Mammary epithelial cell (primary cell): Measurements from ENCODE around the gene LHFPL2.

Experiments used
- EZH2 ChIP-seq: IDR thresholded peaks from 2 replicates; pipeline ENCODE4 v1.6.1; 2012; ENCODE audit warnings: low read length, inconsistent platforms, borderline replicate concordance
- TF ChIP-seq, protein P1 (sequence below), 2 donors: IDR thresholded peaks in 1 of 2; conservative IDR thresholded peaks in 1 of 2; 2 replicates each; pipeline ENCODE4 v1.5.1; 2011 to 2012; ENCODE audit warnings: inconsistent platforms in 2 of 2, low read length in 2 of 2, mild to moderate bottlenecking in 2 of 2, control low read depth in 1 of 2, low read depth in 1 of 2; ENCODE audit not compliant: insufficient read depth in 1 of 2; ENCODE audit errors: extremely low read depth in 1 of 2

DNA sequence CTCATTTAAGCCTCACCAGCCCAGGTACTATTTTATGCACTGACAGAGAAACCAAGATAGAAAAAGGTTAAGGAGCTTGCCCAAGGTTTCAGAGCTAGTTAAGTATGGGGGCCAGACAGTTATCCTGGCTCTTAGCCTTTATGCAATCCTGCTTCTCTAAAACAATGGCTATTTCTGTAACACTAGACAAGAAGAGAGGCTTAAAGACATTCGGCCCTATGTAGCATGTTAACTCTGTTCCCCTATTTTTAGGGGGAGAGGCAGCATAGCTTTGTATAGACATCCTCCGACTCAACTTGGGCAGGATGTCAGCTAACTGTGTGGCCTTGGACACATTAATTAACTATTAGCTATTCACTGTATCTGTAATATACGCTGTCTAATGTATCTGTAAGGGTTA, 54.6 kb downstream of the LHFPL2 start:
- no peak for TF ChIP-seq EZH2
- TF ChIP-seq, protein P1, sequence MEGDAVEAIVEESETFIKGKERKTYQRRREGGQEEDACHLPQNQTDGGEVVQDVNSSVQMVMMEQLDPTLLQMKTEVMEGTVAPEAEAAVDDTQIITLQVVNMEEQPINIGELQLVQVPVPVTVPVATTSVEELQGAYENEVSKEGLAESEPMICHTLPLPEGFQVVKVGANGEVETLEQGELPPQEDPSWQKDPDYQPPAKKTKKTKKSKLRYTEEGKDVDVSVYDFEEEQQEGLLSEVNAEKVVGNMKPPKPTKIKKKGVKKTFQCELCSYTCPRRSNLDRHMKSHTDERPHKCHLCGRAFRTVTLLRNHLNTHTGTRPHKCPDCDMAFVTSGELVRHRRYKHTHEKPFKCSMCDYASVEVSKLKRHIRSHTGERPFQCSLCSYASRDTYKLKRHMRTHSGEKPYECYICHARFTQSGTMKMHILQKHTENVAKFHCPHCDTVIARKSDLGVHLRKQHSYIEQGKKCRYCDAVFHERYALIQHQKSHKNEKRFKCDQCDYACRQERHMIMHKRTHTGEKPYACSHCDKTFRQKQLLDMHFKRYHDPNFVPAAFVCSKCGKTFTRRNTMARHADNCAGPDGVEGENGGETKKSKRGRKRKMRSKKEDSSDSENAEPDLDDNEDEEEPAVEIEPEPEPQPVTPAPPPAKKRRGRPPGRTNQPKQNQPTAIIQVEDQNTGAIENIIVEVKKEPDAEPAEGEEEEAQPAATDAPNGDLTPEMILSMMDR (conservative IDR thresholded peaks at IDR 0.05 in 1 of 2, IDR thresholded peaks at IDR 0.05 in 1 of 2; ENCODE audit: extremely low read depth in 1 of 2, insufficient read depth in 1 of 2, low read depth in 1 of 2, low read length in 2 of 2): no peak
